ENCODE measurements around the gene CCN5.

Gene CCN5

DNA sequence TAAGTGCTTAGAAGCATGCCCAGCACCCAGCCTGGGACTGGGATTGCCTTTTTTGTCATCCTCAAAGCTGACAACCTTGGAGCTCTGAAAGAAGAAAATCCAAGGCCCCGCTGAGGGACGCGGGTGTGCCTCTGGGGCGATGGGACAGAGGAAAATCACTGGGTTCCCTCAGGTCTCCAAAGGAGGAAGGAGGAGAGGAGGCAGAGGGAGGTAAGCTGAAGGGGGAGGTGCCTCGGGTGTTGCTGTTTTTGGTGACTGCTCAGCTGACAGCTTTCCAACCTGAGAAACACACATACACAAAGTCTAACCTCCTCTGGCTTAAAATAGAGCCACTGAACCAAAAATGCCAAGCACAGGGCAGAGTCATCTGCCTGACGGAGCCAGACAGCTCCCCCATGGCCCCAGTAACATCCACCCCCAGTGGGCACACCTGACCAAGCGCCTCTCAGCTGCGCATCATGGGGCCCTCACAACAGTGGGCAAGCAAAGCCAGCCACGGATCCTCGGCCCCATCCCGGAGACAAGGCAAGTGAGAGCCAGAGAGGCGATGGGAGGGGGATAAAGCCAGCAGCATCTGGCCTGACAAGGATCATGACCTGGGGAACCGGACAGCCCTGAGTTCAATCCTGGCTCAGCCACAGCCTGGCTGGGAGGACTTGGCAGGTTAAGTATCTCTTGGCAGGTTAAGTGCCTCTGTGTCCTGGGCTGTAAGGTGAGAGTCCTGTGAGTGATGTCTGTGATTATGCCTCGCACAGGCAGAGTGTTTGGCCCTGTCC, 27.3 kb downstream of the CCN5 start:
- CTCF ChIA-PET: interaction anchor here (0.6 to 15.2 kb wide), 5 partner anchors 9 to 126 kb away, joined by 3 to 169 read pairs (median 5); no protein-coding TSS in a partner anchor
- H3K4me3 ChIP-seq (ENCODE audit: low read depth, low read length): no peak overlapping the region
- no peak for TF ChIP-seq CTCF (IDR thresholded peaks at IDR 0.05; ENCODE audit: insufficient read depth, low read length, missing control alignments)
- POLR2A ChIA-PET: no interaction called here
- DNase-seq (ENCODE audit: low read depth, low spot score): no peak

GRCh38 chr20:44743080-44743701, 28.0 kb downstream of the CCN5 start:
- no peak for TF ChIP-seq CTCF (IDR thresholded peaks at IDR 0.05; ENCODE audit: insufficient read depth, low read length, missing control alignments)
- ChIA-PET POLR2A (no interaction called here), CTCF (interaction anchor here (1.2 to 15.2 kb wide), 4 partner anchors 8 to 125 kb away, joined by 5 to 169 read pairs (median 74); no protein-coding TSS in a partner anchor)
- DNase-seq (ENCODE audit: low read depth, low spot score): no peak
- H3K4me3 ChIP-seq (ENCODE audit: low read depth, low read length): no peak overlapping the region

DNA sequence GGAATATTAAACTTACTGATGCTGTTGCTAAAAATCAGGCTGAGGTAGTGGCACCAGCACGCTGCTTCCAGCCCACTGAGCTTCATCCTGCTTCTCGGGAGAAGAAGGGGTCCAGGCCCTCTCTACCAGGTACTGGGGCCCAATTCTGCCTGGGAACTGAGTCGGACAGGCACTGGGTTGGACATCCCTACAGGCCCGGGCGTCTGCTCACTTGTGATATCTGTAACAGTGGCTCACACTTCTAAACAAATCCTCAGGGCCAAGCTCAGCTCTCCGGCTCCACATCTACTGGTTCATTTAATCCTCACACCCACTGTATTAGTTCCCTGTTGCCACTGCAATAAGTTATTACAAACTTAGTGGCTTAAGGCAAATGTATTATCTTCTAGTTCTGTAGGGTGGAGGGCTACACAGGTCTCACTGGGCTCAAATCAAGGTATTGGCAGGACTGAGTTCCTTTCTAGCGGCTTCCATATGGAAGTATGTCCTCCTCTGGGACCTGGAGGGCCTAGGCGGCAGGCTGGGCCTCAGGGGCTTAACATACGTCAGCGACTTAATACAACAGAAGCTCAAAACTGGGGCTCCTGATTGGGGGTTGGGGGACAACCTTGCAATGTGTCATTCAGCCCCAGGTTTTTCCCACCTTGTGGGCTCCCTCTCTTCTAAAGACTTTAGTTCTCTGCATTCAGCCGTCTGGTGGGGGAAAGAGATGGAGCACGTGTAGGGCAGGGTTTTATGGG, 28.9 kb downstream of the CCN5 start:
- H3K4me3 ChIP-seq (ENCODE audit: low read depth, low read length): no peak overlapping the region
- POLR2A ChIA-PET: no interaction called here
- no peak for DNase-seq (ENCODE audit: low read depth, low spot score)
- TF ChIP-seq CTCF (IDR thresholded peaks at IDR 0.05; ENCODE audit: insufficient read depth, low read length, missing control alignments): no peak
- CTCF ChIA-PET: interaction anchor here (0.8 to 15.2 kb wide), 4 partner anchors 9 to 529 kb away, joined by 3 to 169 read pairs (median 74); no protein-coding TSS in a partner anchor

DNA sequence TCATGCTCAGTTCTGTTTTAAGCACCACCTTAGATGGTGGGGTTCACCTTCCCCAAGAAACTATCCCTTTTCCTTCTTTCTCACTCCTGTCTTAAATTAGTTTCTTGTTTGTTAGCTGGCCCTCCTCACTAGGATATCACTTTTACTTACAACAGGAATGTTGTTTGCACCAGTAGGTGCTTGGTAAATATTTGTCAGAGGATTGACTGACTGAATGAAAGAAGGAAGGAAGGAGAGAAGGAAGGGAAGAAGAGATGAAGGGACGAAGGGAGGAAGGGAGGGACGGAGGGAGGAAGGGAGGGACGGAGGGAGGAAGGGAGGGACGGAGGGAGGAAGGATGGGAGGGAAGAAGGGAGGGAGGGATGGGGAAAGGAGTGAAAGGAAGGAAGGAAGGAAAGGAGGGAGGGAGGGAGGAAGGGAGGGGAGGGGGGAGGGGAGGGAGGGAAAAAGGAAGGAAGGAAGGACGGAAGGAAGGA, 30.0 kb downstream of the CCN5 start:
- POLR2A ChIA-PET: no interaction called here
- CTCF ChIA-PET: interaction anchor here (0.8 to 15.2 kb wide), 4 partner anchors 61 to 530 kb away, joined by 3 to 169 read pairs (median 72); no protein-coding TSS in a partner anchor
- no peak overlapping the region; the same call in 1 of the 2 replicates for H3K4me3 ChIP-seq (ENCODE audit: low read depth, low read length)
- TF ChIP-seq CTCF (IDR thresholded peaks at IDR 0.05; ENCODE audit: insufficient read depth, low read length, missing control alignments): no peak
- no peak for DNase-seq (ENCODE audit: low read depth, low spot score)

DNA sequence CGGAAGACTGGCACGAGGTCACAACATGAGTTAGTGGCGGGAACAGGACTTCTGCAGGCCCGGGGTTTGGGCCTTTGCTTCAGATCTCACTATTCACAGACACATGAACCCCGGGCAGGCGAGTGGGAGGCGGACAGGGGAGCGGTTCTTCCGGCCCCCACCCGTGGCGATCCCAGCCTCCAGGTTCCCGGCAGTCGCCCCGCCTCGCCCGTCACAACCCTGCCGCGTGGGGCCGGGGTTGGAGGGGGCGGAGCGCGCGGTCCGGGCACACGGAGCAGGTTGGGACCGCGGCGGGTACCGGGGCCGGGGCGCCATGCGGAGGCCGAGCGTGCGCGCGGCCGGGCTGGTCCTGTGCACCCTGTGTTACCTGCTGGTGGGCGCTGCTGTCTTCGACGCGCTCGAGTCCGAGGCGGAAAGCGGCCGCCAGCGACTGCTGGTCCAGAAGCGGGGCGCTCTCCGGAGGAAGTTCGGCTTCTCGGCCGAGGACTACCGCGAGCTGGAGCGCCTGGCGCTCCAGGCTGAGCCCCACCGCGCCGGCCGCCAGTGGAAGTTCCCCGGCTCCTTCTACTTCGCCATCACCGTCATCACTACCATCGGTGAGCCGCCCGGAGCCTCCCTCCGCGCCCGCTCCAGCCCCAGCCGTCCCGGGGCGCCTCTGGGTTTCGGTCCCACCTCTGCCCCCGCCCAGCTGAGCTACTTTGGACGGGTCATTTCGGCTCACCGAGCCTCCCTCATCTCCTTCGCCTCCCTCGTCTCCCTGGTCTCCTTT, 30.6 kb downstream of the CCN5 start, which contains the start of gene KCNK15:
Gene KCNK15, plus strand, starts transcription at position 268 of the 769 bp plus-strand sequence. Its CDS starts 46 bp downstream, at position 314.
- no peak for TF ChIP-seq CTCF (IDR thresholded peaks at IDR 0.05; ENCODE audit: insufficient read depth, low read length, missing control alignments)
- ChIA-PET POLR2A (no interaction called here), CTCF (interaction anchor here (0.8 to 15.2 kb wide), 13 partner anchors 8 to 131 kb away, joined by 3 to 169 read pairs (median 15); no protein-coding TSS in a partner anchor)
- H3K4me3 ChIP-seq (ENCODE audit: low read depth, low read length): peak within 1 kb of the TSS; percentile 50
- no peak for DNase-seq (ENCODE audit: low read depth, low spot score)

Measured in AG04449 (cell line).